Measurements from ENCODE around the gene CELSR1.
"Not testable (repeated sequence)": the region's sequence is repeated elsewhere in the genome, so short reads cannot be mapped to it uniquely, and the experiment has no call there.

The CELSR1 gene

DNA sequence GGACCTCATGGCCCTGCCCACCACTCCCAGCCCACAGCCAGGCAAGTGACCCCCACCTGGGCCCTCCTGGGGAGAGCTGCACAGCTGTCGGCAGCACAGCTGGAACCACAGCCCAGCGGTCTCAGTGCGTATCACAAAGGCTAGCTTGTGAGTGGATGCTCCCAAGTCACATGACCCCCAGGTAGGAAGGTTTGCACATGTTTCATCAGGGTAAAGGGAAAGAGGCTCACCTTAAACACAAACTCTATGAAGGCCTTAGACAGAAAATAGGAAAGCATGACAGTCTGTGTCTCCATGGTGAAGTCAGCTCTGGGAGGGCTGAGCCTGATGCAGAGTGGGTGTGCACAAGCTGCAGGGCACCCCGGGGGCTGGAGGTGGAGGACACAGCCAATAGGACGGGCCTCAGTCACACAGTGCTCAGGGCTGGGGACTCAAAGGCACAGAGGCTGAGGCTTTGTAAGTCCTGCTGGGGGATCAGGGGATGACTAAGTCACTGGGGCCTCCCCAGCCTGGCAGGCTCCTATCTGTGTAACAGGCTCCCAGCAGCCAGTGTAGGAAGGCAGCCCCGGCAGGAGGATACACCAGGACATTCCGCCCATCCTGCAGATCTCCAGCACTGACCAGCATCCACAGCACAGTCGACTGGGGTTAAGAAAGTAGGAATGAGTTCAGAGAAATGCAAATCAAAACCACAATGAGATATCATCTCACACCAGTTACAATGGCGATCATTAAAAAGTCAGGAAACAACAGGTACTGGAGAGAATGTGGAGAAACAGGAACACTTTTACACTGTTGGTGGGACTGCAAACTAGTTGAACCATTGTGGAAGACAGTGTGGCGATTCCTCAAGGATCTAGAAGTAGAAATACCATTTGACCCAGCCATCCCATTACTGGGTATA lies 22.0 kb downstream of the CELSR1 start:
- DNase-seq (ENCODE audit: low read depth in 3 of 3), result no peak

DNA sequence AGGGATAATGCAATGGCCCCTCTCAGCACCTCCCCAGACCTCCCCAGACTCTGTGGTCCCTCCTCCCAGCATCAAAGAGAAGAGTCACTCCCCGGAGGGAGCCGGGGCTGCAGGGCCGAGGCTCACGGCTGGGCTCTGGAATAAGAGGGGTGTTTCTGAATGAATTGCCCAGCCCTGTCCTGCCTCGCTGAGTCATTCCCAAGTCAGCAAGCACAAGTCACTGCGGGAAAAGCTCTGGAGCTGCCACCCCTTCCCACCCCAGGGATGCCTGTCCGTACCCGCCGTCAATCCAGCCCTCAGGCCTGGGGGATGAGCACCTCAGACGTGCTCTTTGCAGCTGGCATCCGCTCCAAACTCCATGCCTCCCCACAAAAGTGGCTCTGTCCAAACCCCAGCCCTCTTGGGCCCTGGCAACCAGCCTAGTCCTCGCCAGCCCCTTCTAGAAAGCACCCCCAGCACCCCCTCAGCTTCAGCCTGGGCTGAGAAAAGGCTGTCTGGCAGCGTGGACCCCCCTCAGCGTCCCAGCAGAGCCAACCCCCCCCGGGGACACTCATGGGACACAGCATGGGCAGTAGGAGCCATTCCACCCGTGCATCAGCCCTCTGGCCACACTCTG lies 22.7 kb downstream of the CELSR1 start:
- no peak for DNase-seq (ENCODE audit: low read depth in 3 of 3)

DNA sequence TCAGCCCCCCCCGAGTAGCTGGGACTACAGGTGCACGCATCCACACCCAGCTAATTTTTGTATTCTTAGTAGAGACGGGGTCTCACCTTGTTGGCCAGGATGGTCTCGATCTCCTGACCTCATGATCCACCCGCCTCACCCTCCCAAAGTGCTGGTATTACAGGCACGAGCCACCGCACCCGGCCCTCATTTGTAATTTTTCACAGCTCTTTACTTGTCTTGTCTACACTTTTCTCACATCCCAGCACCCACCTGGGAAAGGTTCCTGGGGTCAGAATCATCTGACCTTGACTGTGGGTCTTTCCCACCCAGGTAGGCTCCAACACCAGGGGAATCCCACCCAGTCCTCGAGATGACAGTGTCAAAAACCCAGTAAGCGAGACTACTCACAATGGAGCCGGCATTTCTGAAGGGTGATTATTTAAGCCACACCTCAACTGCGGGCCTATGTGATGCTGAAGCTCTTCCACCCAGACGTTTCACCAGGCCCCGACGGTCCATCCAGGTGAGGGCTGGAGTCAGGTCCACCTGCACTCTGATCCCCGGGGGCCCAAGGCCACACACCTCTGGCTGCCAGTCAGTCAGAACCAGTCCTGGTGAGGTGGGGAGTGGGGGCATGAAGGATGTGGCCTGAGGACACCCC lies 23.4 kb downstream of the CELSR1 start:
- no peak for DNase-seq (ENCODE audit: low read depth in 3 of 3)

- DNase-seq (ENCODE audit: low read depth in 3 of 3), result no peak
These were observed 24.7 kb downstream of the CELSR1 start for GRCh38 chr22:46512683-46513082.

GRCh38 chr22:46512039-46512370 lies 25.4 kb downstream of the CELSR1 start:
- no peak for DNase-seq (ENCODE audit: low read depth in 3 of 3)

DNA sequence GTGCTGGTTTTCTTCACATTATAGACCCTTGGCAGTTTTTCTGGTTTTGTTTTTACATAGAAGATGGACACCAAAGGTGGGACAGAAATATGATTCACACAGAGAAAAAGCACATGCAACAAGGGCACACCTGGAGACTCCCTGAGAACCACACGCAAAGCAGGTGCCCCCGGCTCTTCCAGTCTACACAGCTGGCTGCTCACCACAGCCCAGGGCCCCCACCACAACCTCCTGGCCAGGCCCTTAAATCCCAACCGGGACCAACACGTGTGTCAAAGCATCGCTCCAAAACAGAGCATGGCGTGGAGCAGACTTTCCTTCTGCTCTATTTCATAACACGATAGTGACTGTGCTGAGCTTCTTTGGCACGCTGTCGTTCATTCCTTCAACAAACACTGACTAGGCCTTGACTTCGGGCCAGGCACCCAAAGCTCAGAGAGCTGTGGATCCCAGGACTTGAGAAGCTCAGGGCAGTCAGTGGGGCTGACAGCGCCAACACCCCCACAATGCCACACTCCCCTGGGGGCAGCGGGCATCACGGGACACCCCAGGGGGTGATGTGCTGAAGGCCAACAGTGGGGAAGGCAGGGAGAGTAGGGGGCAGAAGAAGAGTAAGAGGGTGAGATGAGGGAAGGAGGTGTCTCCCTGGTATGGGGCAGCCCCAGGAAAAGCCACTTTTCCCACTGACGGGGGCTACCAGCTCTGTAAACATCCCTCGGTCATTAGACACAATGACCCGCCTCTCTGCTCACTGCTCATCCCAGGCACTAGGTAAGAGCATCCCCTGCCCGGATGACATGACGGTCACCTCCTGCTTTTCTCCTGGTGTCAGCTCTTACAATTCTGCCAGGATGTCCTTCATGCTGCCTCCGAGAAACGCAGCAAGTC lies 26.0 kb downstream of the CELSR1 start:
- DNase-seq (ENCODE audit: low read depth in 3 of 3), result no peak

GRCh38 chr22:46509416-46510089 lies 27.9 kb downstream of the CELSR1 start:
- no peak for DNase-seq (ENCODE audit: low read depth in 3 of 3)

DNA sequence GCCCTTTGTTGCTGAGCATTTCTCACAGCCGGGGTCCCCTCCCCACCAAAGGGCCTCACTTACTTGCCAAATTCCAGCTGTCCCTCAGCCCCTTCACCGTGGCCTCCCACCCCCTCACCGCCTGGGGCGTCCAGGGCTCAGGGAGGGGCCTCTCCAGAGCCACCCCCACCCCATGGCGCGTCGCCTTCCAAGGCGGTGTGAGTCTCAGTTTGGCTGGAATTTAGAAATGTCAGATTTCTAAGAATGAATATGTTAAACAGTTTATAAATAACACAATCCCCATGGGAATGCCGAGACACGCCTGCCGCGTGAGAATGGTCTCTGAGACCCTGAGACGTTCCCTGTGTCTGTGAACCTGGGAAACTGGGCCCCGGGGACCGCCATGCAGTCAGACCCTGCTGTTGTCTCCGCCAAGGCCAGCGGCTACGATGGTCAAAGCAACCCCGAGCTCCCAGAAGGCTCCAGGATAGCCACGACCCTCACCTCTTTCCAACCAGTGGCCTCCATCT lies 28.9 kb downstream of the CELSR1 start:
- DNase-seq (ENCODE audit: low read depth in 3 of 3), result no peak

DNA sequence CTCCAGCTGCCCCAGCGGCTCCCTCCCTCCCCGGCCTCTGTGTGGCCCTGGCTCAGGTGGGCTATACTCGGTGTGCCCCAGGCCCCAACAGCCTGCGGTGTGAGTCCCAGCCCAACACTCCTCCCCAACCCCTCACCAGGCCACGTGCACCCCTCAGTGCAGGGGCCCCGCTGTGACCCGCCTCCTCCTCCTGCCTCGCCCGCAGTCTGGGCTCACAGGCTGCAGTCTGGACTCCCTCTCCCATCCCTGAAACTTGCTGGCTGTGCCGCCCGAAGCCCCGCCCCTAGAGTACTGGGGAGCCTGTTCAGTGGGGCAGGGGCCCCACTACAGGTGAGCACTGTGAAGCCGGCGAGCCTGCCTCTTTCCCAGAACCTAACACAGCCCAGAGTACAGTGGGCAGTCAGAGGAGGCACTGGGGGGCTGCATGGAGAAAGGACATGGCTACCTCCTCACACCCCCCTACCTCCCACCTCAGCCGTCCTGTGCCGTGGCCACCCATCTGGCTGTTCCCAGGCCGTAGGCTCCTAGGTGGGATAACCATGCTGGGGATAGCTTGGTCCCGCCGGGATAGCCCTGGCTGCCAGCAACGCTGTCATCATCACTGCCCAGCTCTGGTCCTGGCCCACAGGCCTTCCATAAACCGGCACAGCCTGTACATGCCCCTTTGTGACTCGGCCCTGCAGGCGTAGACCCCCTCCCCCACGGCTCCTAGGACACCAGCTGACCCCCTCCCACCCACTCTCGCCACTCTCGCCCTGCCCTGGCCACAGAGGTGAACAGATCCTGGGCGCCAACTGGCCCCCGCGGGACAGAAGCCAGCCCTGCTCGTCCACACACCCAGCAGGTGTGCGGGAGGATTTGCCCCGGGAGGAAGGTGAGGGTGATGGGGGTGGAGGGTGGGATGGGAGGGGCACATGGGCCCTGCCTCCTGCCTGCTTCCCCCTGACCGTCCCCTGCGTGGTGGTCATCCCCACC lies 29.7 kb downstream of the CELSR1 start:
- DNase-seq (ENCODE audit: low read depth in 3 of 3), result no peak

- DNase-seq (ENCODE audit: low read depth in 3 of 3), result no peak
These were observed 32.8 kb downstream of the CELSR1 start for GRCh38 chr22:46504584-46504983.

DNA sequence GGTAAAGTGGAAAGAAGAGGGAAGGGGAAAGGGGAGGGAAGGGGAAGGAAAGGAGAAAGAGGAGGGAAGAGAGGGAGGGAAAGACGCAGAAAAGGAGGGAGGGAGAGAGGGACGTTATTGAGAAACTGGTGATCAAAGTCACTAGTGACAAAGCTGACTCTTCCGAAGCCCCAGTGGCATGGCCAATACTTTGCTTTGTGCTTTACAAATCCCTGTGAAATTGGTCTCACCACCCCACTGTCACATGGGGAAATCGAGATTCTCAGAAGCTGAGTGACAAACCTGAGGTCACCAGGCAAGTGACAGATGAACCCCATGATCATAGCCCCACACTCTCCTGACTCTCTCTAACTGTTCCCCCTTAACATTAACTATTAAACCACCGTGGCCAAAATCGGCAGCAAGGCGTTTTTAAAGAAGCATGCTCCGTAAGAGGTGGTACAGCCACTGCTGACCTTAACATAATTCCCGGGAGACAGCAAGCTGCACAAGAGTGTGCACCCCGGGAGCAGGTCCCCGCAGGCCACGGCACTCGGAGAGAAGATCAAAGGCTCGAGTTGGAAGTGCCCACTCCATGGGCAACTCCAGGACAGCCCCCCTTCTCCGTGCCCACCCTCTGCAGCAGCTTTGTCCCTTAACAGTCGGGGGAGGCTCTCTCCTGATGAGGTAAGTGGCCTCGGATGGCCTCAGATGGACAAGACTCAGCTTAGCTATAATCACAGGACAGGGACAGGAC lies 34.8 kb downstream of the CELSR1 start:
- DNase-seq (ENCODE audit: low read depth in 3 of 3), result no peak

- DNase-seq (ENCODE audit: low read depth in 3 of 3), result no peak
These were observed 35.7 kb downstream of the CELSR1 start for GRCh38 chr22:46501701-46502100.

GRCh38 chr22:46501265-46501664 lies 36.2 kb downstream of the CELSR1 start:
- DNase-seq (ENCODE audit: low read depth in 3 of 3), result not testable (repeated sequence)

DNA sequence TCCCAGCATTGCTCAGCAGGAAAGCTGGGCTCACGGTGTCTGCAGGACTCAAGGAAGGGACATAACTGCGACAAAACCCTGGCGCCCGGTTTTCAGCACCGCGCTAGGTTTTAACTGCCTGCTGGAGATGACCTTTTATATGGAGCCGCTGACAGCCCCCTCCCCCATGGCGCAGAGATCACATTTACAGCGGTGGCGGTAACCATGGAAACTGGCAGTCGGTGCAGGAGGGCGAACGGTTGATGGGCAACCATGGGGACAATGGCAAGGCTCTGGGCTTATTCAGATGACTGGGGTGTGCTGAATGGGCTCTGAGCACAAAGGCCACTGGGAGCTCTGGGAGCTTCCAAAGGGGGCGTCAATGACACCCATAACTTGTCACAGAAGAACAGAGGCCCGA lies 37.2 kb downstream of the CELSR1 start:
- DNase-seq (ENCODE audit: low read depth in 3 of 3), result no peak

GRCh38 chr22:46499805-46500189 lies 37.6 kb downstream of the CELSR1 start:
- no peak for DNase-seq (ENCODE audit: low read depth in 3 of 3)

DNA sequence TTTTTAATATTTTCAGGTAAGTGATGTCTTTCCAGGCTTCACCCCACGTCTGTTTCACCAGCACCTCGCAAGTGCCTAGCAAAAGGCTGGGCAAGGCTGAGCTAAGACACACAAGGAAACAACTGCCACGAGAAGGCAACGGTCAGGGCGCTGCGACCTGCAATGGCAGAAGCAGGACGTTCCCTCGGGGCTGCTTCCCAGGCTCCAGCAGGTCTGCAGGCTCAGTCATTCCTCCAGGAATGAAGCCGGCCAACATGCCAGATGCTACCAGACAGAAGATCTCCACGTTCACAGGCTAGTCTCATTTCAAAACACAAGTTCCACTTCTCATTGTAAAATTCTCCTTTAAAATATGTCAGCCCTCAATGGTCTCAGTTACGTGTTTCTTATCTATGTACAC lies 45.5 kb downstream of the CELSR1 start:
- DNase-seq (ENCODE audit: low read depth in 3 of 3), result no peak

DNA sequence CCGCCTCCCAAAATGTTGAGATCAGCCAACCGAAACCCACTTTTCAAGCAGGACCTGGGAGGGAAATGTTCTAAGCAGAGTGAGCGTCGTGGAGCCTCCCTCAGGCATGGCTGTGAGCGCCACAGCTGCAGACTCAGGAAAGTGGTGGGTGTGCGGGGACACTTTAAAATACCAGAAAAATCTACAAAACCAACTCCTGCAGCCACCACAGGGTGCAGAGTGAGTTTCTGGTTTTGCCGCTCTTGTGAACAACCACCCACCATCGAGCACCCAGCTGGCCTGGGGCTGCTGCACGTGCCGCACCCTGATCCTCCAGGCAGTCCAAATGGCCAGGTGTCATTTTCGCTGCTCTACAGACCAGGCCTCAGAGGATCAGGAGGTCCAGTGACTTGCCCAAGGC lies 46.9 kb downstream of the CELSR1 start:
- no peak for DNase-seq (ENCODE audit: low read depth in 3 of 3)

DNA sequence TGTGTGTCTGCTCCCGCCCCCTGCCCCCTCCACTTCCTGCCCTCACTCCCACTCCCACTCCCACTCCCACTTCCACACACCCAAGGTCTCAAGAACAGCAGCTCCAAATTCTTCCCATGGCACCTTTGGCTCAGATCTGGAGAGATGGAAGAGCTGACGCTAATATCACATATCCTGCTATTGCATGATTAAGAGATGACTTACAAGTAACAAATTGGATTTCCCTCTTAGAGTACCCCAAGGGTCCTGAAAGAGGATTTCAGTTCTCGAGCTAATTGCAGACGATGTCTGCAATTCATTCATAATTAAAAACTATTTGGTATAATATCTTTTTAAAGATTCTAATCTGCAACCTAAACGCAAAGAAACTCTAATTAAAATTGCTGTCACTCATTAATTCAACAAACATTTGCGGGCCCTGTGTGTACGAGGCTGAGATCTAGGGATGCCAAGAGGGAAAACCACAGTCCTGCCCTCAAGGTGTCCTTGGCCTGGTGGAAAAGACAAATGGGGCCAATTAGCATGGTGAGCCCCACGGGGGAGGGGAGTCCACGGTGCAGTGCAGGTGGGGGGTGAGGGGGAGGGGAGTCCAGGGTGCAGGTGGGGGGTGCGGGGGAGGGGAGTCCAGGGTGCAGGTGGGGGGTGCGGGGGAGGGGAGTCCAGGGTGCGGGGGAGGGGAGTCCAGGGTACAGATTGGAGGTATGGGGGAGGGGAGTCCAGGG lies 50.3 kb downstream of the CELSR1 start:
- DNase-seq (ENCODE audit: low read depth in 3 of 3), result no peak

Measured in stimulated activated CD4-positive, alpha-beta T cell treated with anti-CD3 and anti-CD28 coated beads, TNF-alpha, amount 100 ng/mL, for 48 hours (primary cell).